ENCODE measurements around the gene KRTAP5-9. TPM values are rescaled to one million over a fixed set of nuclear protein-coding genes. Genes with fewer than 3 reads are reported as not detected.
A peak's percentile ranks its signal among the peaks of the same experiment; 100 is the strongest.
"Not testable (repeated sequence)": the region's sequence is repeated elsewhere in the genome, so short reads cannot be mapped to it uniquely, and the experiment has no call there.

Gene KRTAP5-9
- total RNA-seq, 3 donors from 2014 or later (not counting 1 experiment from before 2014, with no cell fraction given): 0.31 TPM; not detected in 2

GRCh38 chr11:71532036-71532610 is 16.1 kb upstream of the KRTAP5-9 start:
- H3K27ac Mint-ChIP-seq: no peak overlapping the region
- no peaks in the 10 kb centered on the region for H3K4me1 Mint-ChIP-seq

GRCh38 chr11:71534711-71535608 is 13.3 kb upstream of the KRTAP5-9 start:
- H3K4me1 ChIP-seq (ENCODE audit: control insufficient read depth, insufficient read depth, low read length); H3K27ac Mint-ChIP-seq; H3K27me3 Mint-ChIP-seq (ENCODE audit: low read depth in 2 of 2); H3K4me3 Mint-ChIP-seq; H3K27me3 ChIP-seq (ENCODE audit: control insufficient read depth, insufficient read depth, low read length); H3K4me3 ChIP-seq (ENCODE audit: low read length); H3K9me3 ChIP-seq (ENCODE audit: control insufficient read depth, insufficient read depth, low read length); H3K9me3 Mint-ChIP-seq; DNase-seq; H3K36me3 ChIP-seq (ENCODE audit: control insufficient read depth, insufficient read depth, low read length); H3K4me1 Mint-ChIP-seq; H3K36me3 Mint-ChIP-seq; H3K27ac ChIP-seq (ENCODE audit: low read length); ATAC-seq; intact Hi-C loops (cut with micrococcal nuclease): not testable (repeated sequence)
- WGBS (ENCODE audit: insufficient coverage): 65% methylated on average over 17 of the region's 17 CpGs

More at GRCh38 chr11:71532036-71532610, 16.1 kb upstream of the KRTAP5-9 start:
- DNase-seq: no peak
- H3K4me1 ChIP-seq (ENCODE audit: control insufficient read depth, insufficient read depth, low read length): no peaks in the 10 kb centered on the region
- no peaks in the 10 kb centered on the region for H3K27me3 ChIP-seq (ENCODE audit: control insufficient read depth, insufficient read depth, low read length)
- no peak overlapping the region for H3K4me3 ChIP-seq (ENCODE audit: low read length)
- peak in 1 of 3 donors; percentile 24 for ATAC-seq
- H3K27ac ChIP-seq (ENCODE audit: low read length): no peak overlapping the region
- H3K4me3 Mint-ChIP-seq: no peak overlapping the region
- no peaks in the 10 kb centered on the region for H3K36me3 ChIP-seq (ENCODE audit: control insufficient read depth, insufficient read depth, low read length)
- H3K9me3 Mint-ChIP-seq: no peaks in the 10 kb centered on the region
- no peaks in the 10 kb centered on the region for H3K36me3 Mint-ChIP-seq
- TF ChIP-seq CTCF (IDR thresholded peaks at IDR 0.05): no peak
- WGBS (ENCODE audit: insufficient coverage): 82% methylated on average over 10 of the region's 10 CpGs
- no peaks in the 10 kb centered on the region for H3K27me3 Mint-ChIP-seq (ENCODE audit: low read depth in 2 of 2)
- H3K9me3 ChIP-seq (ENCODE audit: control insufficient read depth, insufficient read depth, low read length): no peaks in the 10 kb centered on the region
- intact Hi-C loops (cut with micrococcal nuclease): no loop called here

- Mint-ChIP-seq H3K27ac (no peak overlapping the region), H3K9me3 (no peaks in the 10 kb centered on the region), H3K4me3 (no peak overlapping the region), H3K4me1 (no peaks in the 10 kb centered on the region), H3K27me3 (ENCODE audit: low read depth in 2 of 2) (peaks cover 0 to 7% of the 10 kb centered on the region in 2 donors), H3K36me3 (no peaks in the 10 kb centered on the region)
- H3K4me1 ChIP-seq (ENCODE audit: control insufficient read depth, insufficient read depth, low read length): no peaks in the 10 kb centered on the region
- TF ChIP-seq CTCF (IDR thresholded peaks at IDR 0.05): no peak
- no peak overlapping the region for H3K4me3 ChIP-seq (ENCODE audit: low read length)
- H3K36me3 ChIP-seq (ENCODE audit: control insufficient read depth, insufficient read depth, low read length): no peaks in the 10 kb centered on the region
- intact Hi-C loops (cut with micrococcal nuclease): no loop called here
- no peak for DNase-seq
- no peaks in the 10 kb centered on the region for H3K27me3 ChIP-seq (ENCODE audit: control insufficient read depth, insufficient read depth, low read length)
- ATAC-seq: no peak
- 92% methylated on average over 9 of the region's 9 CpGs for WGBS (ENCODE audit: insufficient coverage)
- no peak overlapping the region for H3K27ac ChIP-seq (ENCODE audit: low read length)
- no peaks in the 10 kb centered on the region for H3K9me3 ChIP-seq (ENCODE audit: control insufficient read depth, insufficient read depth, low read length)
Measured at GRCh38 chr11:71535825-71536224, 12.4 kb upstream of the KRTAP5-9 start.

GRCh38 chr11:71537537-71537936 is 10.7 kb upstream of the KRTAP5-9 start:
- no peak overlapping the region for H3K27ac Mint-ChIP-seq
- no peaks in the 10 kb centered on the region for H3K4me1 Mint-ChIP-seq
- WGBS (ENCODE audit: insufficient coverage): 94% methylated on average over 8 of the region's 9 CpGs
- DNase-seq (no peak), ATAC-seq (no peak)
- no peaks in the 10 kb centered on the region for H3K9me3 Mint-ChIP-seq
- peaks cover 4 to 7% of the 10 kb centered on the region in 2 donors for H3K27me3 Mint-ChIP-seq (ENCODE audit: low read depth in 2 of 2)
- intact Hi-C loops (cut with micrococcal nuclease): no loop called here
- Histone ChIP-seq H3K27ac (ENCODE audit: low read length) (no peak overlapping the region), H3K4me1 (ENCODE audit: control insufficient read depth, insufficient read depth, low read length) (no peaks in the 10 kb centered on the region), H3K4me3 (ENCODE audit: low read length) (no peak overlapping the region), H3K36me3 (ENCODE audit: control insufficient read depth, insufficient read depth, low read length) (no peaks in the 10 kb centered on the region), H3K27me3 (ENCODE audit: control insufficient read depth, insufficient read depth, low read length) (no peaks in the 10 kb centered on the region), H3K9me3 (ENCODE audit: control insufficient read depth, insufficient read depth, low read length) (no peaks in the 10 kb centered on the region)
- no peak for TF ChIP-seq CTCF (IDR thresholded peaks at IDR 0.05)
- H3K36me3 Mint-ChIP-seq: no peaks in the 10 kb centered on the region
- H3K4me3 Mint-ChIP-seq: no peak overlapping the region

GRCh38 chr11:71537977-71538665 is 10.1 kb upstream of the KRTAP5-9 start, which contains the start of gene KRTAP5-8:
KRTAP5-8 (plus strand) TSS chr11:71538025; CDS start chr11:71538056, 31 bp downstream.
- H3K27me3 ChIP-seq (ENCODE audit: control insufficient read depth, insufficient read depth, low read length); H3K36me3 ChIP-seq (ENCODE audit: control insufficient read depth, insufficient read depth, low read length); H3K36me3 Mint-ChIP-seq; H3K9me3 Mint-ChIP-seq; H3K4me3 Mint-ChIP-seq; H3K27ac ChIP-seq (ENCODE audit: low read length); H3K27ac Mint-ChIP-seq; H3K4me1 Mint-ChIP-seq; H3K9me3 ChIP-seq (ENCODE audit: control insufficient read depth, insufficient read depth, low read length); DNase-seq; intact Hi-C loops (cut with micrococcal nuclease); H3K27me3 Mint-ChIP-seq (ENCODE audit: low read depth in 2 of 2); H3K4me1 ChIP-seq (ENCODE audit: control insufficient read depth, insufficient read depth, low read length); ATAC-seq; H3K4me3 ChIP-seq (ENCODE audit: low read length): not testable (repeated sequence)
- WGBS (ENCODE audit: insufficient coverage): 11% methylated on average over 3 of the region's 4 CpGs
